RCC 7860 (cell line): ENCODE measurements around the gene SLC35C1.

Experiments used
- DNase-seq: peaks from one replicate; pipeline ENCODE4 v3.0.0-alpha.2; 2015; ENCODE audit warnings: low spot score
- FAIRE-seq: peaks from 2 replicates; lab custom pipeline; 2012; peaks lifted over from hg19 to GRCh38; lab: Jason Lieb, UNC

The SLC35C1 gene

DNA sequence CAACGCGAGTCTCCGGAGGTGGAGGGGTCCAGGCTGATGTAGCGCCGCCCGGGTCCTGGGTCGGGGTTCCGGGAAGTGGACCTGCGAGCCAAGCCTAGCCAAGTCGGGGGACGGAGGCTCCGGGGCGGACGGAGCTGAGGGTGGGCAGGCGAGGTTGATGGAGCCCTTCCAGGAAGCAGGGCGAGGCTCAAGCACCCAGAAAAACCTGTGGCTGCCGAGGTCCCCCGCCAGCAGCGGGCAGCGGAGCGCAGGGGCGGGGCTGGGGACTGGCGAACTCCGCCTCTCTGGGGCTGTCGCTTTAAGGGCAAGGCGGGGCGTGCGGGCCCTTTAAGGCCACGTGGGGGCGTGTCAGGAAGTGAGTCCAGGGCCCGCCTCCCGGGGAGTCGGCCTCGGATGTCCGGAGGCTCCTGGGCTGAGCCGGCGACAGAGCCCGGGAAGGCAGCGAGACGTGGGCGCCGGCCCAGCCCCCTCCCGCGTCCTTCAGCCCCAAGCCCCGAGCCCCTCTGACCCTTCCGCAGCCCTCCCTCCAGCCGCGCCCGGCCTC lies at the start of gene SLC35C1:
SLC35C1 (plus strand) TSS at position 389 of the 544 bp plus-strand sequence. CDS start 653 bp downstream, outside the sequence.
- FAIRE-seq (no peak), DNase-seq (peak; percentile 79)

DNA sequence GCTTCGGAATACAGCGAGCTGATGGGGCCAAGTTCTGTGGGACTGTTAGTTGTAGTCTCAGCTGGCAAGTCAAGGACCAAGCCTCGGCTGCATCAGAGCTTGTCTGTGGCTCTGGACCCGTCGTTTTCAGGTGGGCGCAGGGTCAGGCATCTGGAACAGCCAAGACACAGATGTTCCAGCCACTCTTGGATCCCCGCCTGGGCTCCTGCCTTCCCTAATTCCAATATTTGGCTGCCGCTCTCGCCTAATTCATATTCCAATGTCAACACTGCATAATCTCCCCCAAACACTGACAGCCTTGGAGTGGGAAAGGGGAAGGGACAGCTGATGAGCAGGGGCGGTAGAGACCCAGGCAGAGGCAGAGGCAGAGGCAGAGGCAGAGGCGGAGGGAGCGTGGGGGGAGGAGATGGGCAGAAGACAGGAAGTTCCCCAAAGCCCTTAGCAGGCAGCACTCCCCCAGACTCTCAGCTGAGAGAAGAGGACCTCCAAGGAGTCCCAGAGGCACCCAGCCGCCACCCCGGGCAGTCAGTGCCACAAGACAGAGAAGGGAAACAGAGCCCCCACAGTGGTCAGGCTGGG lies 49.6 kb upstream of the SLC35C1 start:
- FAIRE-seq (no peak), DNase-seq (no peak)

DNA sequence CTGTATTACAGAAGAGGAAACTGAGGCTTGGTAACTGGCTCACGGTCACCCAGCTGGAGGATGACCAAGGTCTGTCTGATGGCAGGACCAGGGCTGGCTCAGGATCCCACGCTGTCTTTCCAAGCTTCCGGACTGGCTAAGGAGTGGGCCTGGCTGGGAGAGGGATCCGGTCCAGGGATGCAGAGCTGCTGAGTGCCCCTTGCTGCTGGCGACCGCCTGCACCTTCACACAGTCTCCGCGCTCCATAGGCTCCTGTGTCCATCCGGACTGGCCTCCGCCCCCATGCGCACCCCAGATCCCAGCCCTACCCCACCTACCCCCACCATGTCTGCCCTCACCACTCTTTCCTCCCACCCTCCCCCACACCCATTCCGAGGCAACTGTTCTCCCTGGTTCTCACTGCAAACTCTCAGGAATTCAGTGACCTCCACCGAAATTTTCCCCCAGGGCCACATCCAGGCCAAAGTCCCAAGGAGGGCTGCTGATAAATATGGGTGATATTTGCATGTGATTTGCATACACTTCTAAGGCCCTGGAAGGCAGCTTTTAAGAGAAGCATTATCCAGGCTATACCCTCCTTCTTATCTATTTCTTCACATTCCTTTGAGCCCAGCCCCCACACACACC lies 48.5 kb upstream of the SLC35C1 start:
- DNase-seq (no peak), FAIRE-seq (no peak)

DNA sequence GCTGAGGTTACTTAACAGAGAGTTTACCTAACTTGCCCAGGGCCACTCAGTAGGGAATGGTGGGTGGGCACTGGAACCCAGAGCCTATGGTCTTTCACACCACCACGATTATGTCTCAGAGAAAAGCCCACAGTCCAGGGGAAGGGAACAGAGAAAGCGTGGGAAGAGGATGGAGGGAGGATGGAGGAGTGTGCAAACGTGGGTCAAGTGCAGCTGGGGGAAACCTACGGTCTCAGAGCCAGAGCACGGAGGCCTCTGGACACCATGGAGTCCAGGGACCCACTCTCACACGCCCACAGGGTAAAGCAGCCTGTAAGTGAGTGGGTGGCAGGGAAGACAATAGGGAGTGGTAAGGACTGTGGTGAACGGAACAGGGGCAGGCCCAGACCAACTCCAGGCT lies 47.3 kb upstream of the SLC35C1 start:
- DNase-seq (no peak), FAIRE-seq (no peak)

DNA sequence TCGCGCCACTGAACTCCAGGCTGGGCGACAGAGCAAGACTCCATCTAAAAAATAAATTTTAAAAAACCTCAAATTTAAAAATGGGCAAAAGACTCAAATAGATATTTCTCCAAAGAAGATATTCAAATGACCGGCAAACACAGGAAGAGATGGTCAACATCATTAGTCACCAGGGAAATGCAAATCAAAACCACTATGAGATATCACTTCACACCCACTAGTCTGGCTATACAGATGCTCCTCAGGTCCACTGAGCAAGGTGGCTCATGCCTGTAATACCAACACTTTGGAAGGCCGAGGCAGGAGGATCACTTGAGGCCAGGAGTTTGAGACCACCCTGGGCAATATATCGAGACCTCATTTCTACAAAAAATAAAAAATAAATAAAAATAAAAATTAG lies 43.3 kb upstream of the SLC35C1 start:
- DNase-seq (no peak), FAIRE-seq (no peak)

DNA sequence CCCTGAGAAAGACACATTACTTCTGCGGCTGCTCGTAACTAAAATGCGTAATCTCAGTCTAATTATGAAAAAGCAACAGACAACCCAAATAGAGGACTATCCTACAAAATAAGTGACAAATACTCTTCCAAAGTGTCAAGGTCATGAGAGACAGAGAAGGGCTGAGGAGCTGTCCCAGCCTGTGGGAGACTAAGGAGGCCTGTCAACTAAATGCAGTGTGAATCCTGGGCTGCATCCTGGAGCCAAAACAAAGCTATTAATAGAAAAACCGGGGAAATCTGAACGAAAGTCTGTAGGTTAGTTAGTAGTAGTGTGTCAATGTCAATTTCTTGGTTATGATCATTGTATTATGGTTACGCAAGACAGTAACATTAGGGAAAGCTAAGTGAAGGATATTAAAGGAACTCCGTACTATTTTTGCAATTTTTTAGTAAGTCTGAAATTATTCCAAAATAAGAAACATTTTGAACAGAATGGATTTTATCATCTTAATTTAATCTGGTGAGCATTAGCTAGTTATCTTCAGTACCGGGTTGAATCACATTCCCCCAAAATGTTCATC lies 39.8 kb upstream of the SLC35C1 start:
- FAIRE-seq (no peak), DNase-seq (no peak)

DNA sequence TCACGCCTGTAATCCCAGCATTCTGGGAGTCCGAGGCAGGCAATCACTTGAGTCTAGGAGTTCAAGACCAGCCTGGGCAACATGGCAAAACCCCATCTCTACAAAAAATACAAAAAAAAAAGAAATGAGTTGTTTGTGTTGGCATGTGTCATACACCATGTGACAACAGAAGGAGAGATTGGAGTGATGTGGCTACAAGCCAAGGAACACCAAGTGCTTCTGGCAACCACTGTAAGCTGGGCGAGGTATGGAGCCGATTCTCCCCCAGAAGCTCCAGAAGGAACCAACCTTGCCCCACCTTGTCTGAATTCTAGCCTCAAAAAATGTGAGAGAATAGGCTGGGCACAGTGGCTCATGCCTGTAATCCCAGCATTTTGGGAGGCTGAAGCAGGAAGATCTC lies 39.1 kb upstream of the SLC35C1 start:
- no peak for DNase-seq
- no peak for FAIRE-seq

DNA sequence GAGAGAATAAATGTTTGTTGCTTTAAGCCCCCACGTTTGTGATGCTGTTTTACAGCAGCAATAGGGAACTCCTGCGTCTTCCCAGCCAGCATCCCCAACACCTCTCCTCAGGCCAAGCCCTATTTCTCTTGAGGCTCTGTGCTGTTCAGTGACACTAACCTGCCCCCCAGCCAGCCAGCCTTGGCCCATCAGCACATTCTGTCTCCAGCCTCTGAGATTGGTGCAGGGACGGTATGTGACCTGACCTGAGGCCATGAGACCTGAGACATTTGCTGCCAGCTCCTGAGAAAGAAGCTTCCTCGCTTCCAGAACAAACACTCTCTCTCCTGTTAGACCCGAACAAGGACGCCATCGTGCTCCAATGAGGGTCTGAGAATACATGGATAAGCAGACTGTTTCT lies 38.5 kb upstream of the SLC35C1 start:
- no peak for DNase-seq
- FAIRE-seq, result no peak

DNA sequence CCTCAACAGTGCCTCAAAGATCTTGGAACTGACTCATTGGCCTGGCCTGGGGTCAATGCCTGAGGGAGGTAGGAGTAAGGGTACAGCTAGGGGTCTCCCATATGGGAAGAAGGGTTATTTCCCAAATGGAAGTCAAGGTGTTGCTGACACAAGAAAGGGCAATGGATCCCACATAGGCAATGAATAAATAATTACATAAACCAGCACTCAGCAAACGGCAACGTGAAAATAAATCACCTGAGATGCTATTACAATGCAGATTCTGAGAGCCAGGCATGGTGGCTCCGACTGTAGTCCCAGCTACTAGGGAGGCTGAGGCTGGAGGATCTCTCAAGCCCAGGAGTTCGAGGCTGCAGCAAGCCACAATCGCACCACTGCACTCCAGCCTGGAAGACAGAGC lies 36.5 kb upstream of the SLC35C1 start:
- FAIRE-seq (no peak), DNase-seq (no peak)

DNA sequence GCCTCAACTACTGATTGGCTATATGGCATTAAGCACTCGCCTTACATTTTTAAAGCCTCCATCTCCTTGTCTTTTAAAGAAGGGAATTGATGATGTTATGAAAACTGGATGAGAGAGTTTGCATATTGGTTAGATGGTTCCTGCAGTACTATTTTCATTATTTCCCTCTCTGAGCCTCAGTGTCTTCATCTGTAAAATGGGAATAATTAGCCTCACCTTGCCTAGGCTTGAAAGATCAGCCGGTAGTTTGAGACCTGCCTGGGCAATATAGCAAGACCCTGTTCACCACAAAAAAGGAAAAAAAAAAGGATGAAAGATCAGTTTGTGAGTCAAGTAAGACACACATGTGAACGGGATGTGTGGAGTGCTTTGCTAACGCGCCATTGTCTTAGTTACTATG lies 35.0 kb upstream of the SLC35C1 start:
- FAIRE-seq (no peak), DNase-seq (no peak)

DNA sequence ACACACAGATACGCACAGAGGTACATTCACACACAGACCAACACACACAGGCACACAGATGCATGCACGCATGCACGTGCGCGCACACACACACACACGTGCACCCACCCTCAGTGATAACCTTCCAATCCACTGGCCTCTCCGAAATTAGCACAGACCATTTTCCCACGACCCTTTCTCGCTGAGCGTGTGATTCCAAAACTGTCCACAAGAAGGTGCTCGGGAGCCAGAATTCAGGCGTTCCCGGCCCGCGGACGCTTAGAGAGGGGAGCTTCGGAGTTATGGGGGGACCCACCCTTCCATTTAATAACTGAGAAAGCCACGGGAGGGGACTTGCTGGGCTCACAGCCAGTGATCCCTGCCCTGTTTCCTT lies 33.8 kb upstream of the SLC35C1 start:
- FAIRE-seq, result no peak

DNA sequence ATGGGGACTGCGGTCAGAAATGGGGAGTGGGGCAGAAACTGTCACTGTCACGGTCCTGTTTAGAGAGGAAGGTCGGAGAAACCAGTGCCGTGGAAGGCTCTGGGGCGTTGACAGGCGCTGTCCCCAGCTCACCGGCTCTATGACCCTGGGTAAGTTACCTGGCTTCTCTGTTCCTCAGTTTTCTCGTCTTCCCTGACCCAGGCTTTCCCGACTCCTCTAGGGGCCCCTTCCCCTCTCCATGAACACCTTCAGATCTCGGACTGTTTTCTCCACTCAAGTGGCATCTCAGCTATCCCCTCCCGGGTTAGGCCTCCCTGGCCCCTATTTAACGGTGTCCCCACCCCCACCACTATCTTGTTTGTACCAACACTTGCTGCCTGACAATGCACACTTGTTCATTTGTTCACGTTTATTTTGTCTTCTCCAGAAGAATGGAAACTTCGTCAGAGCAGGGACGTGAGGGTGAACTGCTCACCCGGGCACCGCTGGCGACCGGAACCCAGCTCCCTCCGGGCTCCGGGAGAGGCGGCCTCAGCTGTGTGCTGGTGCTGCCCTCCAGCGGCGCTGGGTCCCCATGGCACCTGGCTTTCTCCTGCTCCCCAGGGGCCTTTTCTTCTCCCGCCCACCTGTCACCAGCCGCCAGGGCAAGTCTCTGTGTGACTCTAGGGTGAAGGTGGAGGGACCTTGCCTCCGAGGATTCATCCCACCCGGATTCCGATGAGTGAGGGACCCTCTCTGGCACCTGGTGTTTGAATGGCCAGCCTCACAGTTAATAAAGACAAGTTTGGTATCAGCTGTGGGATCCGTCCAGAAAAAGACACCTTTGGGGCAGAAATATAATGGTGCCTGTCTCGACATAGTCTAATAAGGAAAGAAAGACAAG lies 33.1 kb upstream of the SLC35C1 start:
- DNase-seq (peak; percentile 54), FAIRE-seq (no peak)

More for the DNA sequence above, 33.8 kb upstream of the SLC35C1 start:
- DNase-seq, result no peak

DNA sequence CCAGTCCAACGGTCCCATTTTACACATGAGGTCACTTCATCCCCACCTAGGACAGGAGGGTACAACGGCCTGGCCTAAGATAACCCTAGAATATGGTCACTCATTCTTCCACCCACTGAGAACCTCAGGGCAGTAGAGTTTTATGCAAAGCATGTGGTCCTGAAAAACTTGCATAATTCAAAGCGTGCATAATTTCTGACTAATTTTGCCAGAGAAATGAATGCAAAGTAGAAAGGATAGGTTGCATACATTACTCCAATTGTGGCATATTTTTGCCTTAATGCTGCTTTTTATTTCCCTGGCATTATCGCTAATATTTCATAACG lies 32.5 kb upstream of the SLC35C1 start:
- no peak for FAIRE-seq
- no peak for DNase-seq

DNA sequence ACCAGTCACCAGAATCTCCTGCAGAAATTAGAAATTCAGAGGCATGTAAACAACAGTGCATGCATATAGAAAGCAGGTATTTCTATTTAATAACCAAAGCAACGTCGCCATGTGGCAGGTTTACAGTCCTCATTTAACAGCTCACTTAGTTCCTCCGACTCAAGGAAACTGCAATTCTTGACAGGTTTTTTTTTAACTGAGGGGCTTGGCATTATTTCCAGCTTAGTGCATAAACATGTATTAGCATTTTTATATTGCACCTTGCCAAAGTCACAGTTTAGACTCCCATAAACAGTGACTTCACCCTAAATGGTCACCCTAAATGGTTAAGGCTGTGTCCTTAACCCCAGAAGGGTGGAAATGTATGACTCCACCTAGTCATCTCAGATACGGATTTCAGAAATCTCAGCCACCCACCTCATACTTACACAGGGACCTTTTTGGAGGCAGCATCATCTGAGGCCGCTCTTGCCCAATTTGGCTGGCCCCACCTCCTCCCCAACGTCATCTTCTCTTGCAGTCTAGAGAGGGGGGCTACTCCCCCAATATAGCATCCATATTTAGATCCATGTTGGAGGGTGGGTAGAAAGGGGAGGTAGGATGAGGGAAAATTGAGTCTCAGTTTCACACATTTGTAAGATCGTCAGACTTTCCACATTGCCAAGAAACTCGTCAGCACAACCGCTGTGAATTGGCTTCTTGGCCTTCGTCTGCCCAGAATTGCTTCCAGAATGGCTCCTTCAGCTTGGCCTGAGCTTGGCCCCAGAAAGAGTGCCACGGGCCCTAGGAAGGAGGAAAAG lies 31.8 kb upstream of the SLC35C1 start:
- no peak for FAIRE-seq
- DNase-seq, result no peak

DNA sequence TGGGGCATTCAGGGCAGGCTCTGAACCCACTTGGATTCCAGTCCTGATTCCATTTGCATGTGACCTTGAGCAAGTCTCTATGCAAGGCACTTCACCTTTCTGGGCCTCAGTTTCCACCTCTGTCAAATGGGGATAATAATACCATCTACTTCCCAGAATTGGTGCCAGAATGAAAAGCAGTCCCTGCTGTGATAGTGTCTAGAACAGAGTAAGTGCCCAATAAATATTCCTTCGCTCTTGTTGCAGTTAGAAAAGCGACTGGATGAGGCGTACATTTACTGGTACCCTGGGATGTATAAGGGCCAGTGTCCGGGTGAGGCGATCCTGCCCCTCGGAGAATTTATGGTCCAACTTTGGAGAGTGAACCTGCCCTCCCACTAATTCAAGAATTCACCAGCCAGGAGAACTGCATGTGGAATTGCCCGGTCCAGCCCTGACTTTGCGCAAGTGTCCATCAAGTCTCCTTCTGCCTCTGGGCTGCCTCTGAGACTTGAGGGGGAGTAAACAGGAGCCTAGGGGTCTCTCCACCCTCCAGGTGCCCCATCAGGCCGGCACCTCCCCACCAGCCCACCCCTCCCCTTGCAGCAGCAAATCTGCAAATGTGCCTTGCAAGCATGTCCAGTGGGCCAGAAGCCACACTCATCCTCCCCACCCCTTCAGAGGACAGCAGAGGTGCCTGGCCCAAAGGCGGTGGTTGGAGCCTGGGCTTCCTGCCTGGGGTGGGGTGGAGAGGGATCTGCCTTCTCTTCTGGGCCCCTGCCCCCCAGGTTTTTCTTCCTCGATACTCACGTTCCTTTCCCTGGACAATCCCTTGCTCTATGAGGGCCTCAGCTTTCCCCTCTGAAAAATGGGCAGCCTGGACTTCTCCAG lies 30.9 kb upstream of the SLC35C1 start:
- no peak for FAIRE-seq
- DNase-seq, result no peak

DNA sequence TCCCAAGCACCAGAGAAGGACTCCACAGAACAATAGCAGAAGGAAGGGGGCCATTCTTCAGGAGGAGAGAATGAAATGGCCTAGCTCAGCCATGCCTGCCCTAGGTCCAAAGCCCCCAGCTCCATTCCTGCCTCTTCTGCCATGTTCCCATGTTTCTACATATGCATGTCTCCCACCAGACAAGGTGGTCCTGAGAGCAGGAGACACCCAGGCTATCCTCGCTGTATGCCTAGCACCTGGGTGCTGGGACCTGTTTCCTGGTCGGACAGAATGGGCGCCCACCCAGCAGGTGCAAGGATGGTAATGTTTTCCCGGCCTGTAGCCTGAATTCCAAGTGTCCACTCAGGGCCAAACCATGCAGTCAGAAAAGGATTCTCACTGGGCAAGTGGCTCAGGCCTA lies 30.2 kb upstream of the SLC35C1 start:
- DNase-seq, result no peak
- FAIRE-seq, result no peak

DNA sequence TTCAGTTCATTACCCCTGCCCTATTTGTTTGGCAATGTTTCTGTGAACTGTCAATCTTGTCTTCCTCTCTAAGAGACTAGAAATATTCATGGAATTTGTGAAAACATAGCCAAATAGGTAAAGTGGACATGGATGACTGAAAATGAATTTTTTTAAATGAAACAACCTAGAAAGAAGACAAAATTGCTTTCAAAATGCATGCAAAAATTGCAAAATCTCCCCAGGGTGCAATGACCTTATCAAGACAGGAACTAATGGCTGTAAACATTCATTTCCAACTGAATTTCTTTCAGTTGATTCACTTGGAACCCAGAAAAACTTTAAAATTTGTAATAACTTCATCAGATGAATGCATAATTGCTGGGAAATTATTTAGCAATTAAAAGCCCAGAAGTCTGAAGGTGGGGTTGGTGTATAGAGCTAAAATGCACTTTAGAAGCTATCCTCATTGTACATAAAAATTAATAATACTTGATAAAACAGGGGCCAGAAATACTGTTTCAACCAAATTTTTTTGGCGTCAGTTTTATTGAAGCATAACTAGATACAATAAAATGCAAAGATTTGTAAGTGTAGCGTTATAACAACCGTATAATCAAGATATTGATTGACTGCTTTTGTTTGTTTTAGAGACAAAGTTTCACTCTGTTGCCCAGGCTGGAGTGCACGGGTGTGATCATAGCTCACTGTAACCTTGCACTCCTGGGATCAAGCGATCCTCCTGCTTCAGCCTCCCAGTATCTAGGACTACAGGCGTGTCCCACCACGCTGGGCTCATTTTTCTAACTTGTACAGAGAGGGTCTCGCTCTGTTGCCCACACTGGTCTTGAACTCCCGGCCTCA lies 27.6 kb upstream of the SLC35C1 start:
- DNase-seq (no peak), FAIRE-seq (no peak)

DNA sequence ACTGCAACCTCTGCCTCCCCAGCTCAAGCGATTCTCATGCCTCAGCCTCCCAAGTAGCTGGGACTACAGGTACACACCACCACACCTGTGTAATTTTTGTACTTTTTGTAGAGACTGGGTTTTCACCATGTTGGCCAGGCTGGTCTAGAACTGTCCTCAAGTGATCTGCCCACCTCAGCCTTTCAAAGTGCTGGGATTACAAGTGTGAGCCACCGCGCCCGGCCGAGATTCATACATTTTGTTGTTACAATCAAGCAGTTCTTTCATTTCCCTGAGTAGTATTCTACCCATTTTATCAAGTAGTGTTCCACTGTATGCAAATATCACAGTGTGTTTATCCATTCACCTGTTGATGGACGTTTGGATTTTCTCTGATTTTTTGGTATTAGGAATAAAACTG lies 26.6 kb upstream of the SLC35C1 start:
- FAIRE-seq, result no peak
- DNase-seq, result no peak

DNA sequence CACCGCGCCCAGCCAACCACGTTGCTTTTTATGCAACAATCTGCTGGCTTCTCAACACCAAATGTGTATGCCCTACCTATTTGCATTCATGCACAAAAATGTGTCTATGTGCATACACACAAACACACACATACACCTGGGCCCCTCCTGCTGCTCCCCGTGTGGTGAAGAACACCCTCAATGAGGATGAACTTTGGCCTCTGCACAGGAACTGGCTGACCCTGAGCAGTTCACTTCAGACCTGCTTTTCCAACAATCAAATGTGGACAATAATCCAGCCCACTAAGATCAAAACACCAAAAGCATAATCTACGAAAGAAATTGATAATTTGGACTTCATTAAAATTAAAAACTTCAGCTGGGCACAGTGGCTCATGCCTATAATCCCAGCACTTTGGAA lies 25.3 kb upstream of the SLC35C1 start:
- DNase-seq, result no peak
- FAIRE-seq, result no peak
